WTC11 (cell line): Measurements from ENCODE around the gene PHTF1. TPM values are rescaled to one million over a fixed set of nuclear protein-coding genes. Genes with fewer than 3 reads are reported as not detected.

ENCODE experiments used
- ATAC-seq: fragments of 200-7000 bp; cut with Tn5 transposase; 2 replicates; pipeline ENCODE4 v1.10.0; 2021; ENCODE audit warnings: mild to moderate bottlenecking, moderate library complexity
- CTCF ChIA-PET: fragments of 300-600 bp; sonication (Branson Sonifier 250); formaldehyde crosslinking; loops from one replicate; lab custom pipeline; 2021; ENCODE audit warnings: antibody characterized with exemption; lab: Charles Lee
- POLR2A ChIA-PET: fragments of 350-600 bp; sonication (Branson Sonifier 250); formaldehyde crosslinking; loops from one replicate; lab custom pipeline; 2021; ENCODE audit warnings: antibody characterized with exemption; lab: Charles Lee
- DNase-seq: peaks from one replicate; pipeline ENCODE4 v3.0.0; 2021; ENCODE audit warnings: low spot score
- H3K27ac Mint-ChIP-seq: 2 replicates; pipeline ENCODE4 v1.8.0; 2021; ENCODE audit warnings: mixed read lengths
- H3K27me3 Mint-ChIP-seq: 2 replicates; pipeline ENCODE4 v1.8.0; 2021; ENCODE audit warnings: low read depth, mild to moderate bottlenecking, moderate library complexity, mixed read lengths
- H3K36me3 Mint-ChIP-seq: 2 replicates; pipeline ENCODE4 v1.8.0; 2021; ENCODE audit warnings: mixed read lengths
- H3K4me1 Mint-ChIP-seq: 2 replicates; pipeline ENCODE4 v1.8.0; 2022; ENCODE audit warnings: mixed read lengths
- H3K4me3 Mint-ChIP-seq: 2 replicates; pipeline ENCODE4 v1.8.0; 2021; ENCODE audit warnings: mild to moderate bottlenecking, moderate library complexity, mixed read lengths
- H3K9me3 Mint-ChIP-seq: 2 replicates; pipeline ENCODE4 v1.8.0; 2021; ENCODE audit warnings: mixed read lengths
- ATF6 ChIP-seq: sonication (generic); formaldehyde crosslinking; IDR thresholded peaks from 2 replicates; pipeline ENCODE4 v1.8.1; 2023; ENCODE audit warnings: mild to moderate bottlenecking, missing genetic modification reagents
- CBFB ChIP-seq: sonication (generic); formaldehyde crosslinking; IDR thresholded peaks from 2 replicates; pipeline ENCODE4 v1.8.1; 2022; ENCODE audit warnings: mild to moderate bottlenecking, low read depth, missing genetic modification reagents
- CREB1 ChIP-seq: sonication (generic); formaldehyde crosslinking; IDR thresholded peaks from 2 replicates; pipeline ENCODE4 v1.8.0; 2023; ENCODE audit warnings: mild to moderate bottlenecking, missing genetic modification reagents
- CTCF ChIP-seq: fragments of 200-600 bp; IDR thresholded peaks from 2 replicates; pipeline ENCODE4 v1.8.0; 2022; ENCODE audit warnings: antibody characterized with exemption
- EMX1 ChIP-seq: fragments of 250-450 bp; sonication (Bioruptor Pico); IDR thresholded peaks from 2 replicates; pipeline ENCODE4 v1.8.0; 2021; ENCODE audit warnings: mild to moderate bottlenecking
- FOXK1 ChIP-seq: sonication (generic); formaldehyde crosslinking; IDR thresholded peaks from 2 replicates; pipeline ENCODE4 v1.8.0; 2022; ENCODE audit warnings: mild to moderate bottlenecking, moderate library complexity, missing genetic modification reagents
- HMGXB4 ChIP-seq: sonication (generic); formaldehyde crosslinking; IDR thresholded peaks from 2 replicates; pipeline ENCODE4 v1.8.1; 2023; ENCODE audit warnings: mild to moderate bottlenecking, moderate library complexity, missing genetic modification reagents
- IRF2 ChIP-seq: sonication (generic); formaldehyde crosslinking; IDR thresholded peaks from 2 replicates; pipeline ENCODE4 v1.8.0; 2022; ENCODE audit warnings: low read depth, missing genetic modification reagents, borderline replicate concordance
- MAX ChIP-seq: sonication (generic); formaldehyde crosslinking; IDR thresholded peaks from 2 replicates; pipeline ENCODE4 v1.8.0; 2022; ENCODE audit warnings: mild to moderate bottlenecking, missing genetic modification reagents
- MLX ChIP-seq: sonication (generic); formaldehyde crosslinking; IDR thresholded peaks from 2 replicates; pipeline ENCODE4 v1.8.1; 2023; ENCODE audit warnings: mild to moderate bottlenecking, missing genetic modification reagents, moderate library complexity
- NFYB ChIP-seq: sonication (generic); formaldehyde crosslinking; conservative IDR thresholded peaks from 2 replicates; pipeline ENCODE4 v1.8.0; 2022; ENCODE audit warnings: low read depth, missing genetic modification reagents
- NR3C1 ChIP-seq: sonication (generic); formaldehyde crosslinking; conservative IDR thresholded peaks from 2 replicates; pipeline ENCODE4 v1.8.1; 2023; ENCODE audit warnings: low read depth, mild to moderate bottlenecking, missing genetic modification reagents
- PRDM15 ChIP-seq: sonication (generic); formaldehyde crosslinking; IDR thresholded peaks from 2 replicates; pipeline ENCODE4 v1.8.0; 2022; ENCODE audit warnings: missing genetic modification reagents
- TP53 ChIP-seq: sonication (generic); formaldehyde crosslinking; IDR thresholded peaks from 2 replicates; pipeline ENCODE4 v1.8.1; 2023; ENCODE audit warnings: mild to moderate bottlenecking, missing genetic modification reagents
- ZBTB21 ChIP-seq: sonication (generic); formaldehyde crosslinking; IDR thresholded peaks from 2 replicates; pipeline ENCODE4 v1.8.1; 2023; ENCODE audit warnings: mild to moderate bottlenecking, missing genetic modification reagents, borderline replicate concordance
- ZBTB43 ChIP-seq: sonication (generic); formaldehyde crosslinking; IDR thresholded peaks from 2 replicates; pipeline ENCODE4 v1.8.1; 2023; ENCODE audit warnings: mild to moderate bottlenecking, missing genetic modification reagents
- ZNF121 ChIP-seq: sonication (generic); formaldehyde crosslinking; IDR thresholded peaks from 2 replicates; pipeline ENCODE4 v1.8.0; 2023; ENCODE audit warnings: missing genetic modification reagents
- ZNF317 ChIP-seq: sonication (generic); formaldehyde crosslinking; IDR thresholded peaks from 2 replicates; pipeline ENCODE4 v1.8.1; 2023; ENCODE audit warnings: low read depth, mild to moderate bottlenecking, moderate library complexity, missing genetic modification reagents, borderline replicate concordance
- ZNF416 ChIP-seq: fragments of 250-450 bp; sonication (Bioruptor Pico); IDR thresholded peaks from 2 replicates; pipeline ENCODE4 v1.9.0; 2021; ENCODE audit warnings: mild to moderate bottlenecking, inconsistent platforms
- total RNA-seq: library from RNA; stranded (reverse); gene quantifications from 3 replicates; pipeline ENCODE4 v1.2.3, GENCODE V29; 2021

PHTF1 gene
- total RNA-seq, 1 experiment from 2014 or later, result 28.7 TPM

- ChIA-PET CTCF (interaction anchor here (1.7 kb wide), 1 partner anchor 434 kb away, joined by 4 read pairs; no protein-coding TSS in a partner anchor), POLR2A (no interaction called here)
- DNase-seq (no peak), ATAC-seq (no peak)
- Mint-ChIP-seq H3K4me3 (no peak overlapping the region), H3K9me3 (no peaks in the 10 kb centered on the region), H3K4me1 (no peaks in the 10 kb centered on the region), H3K36me3 (no peaks in the 10 kb centered on the region), H3K27ac (no peak overlapping the region), H3K27me3 (no peaks in the 10 kb centered on the region)
- no peak for TF ChIP-seq EMX1 (CRISPR knock-in tag)
- TF ChIP-seq HMGXB4 (CRISPR knock-in tag), result no peak
- TF ChIP-seq ZNF416 (CRISPR knock-in tag), result no peak
- TF ChIP-seq ZNF121 (CRISPR knock-in tag), result no peak
- TF ChIP-seq ZBTB21 (CRISPR knock-in tag), result no peak
- TF ChIP-seq NR3C1 (CRISPR knock-in tag), result no peak
- no peak for TF ChIP-seq CTCF
- TF ChIP-seq ZNF317 (CRISPR knock-in tag), result no peak
- no peak for TF ChIP-seq MLX (CRISPR knock-in tag)
- TF ChIP-seq ATF6, result no peak
Measured at GRCh38 chr1:113653741-113654140, 105.5 kb downstream of the PHTF1 start.

- Mint-ChIP-seq H3K27ac (no peak overlapping the region), H3K27me3 (no peaks in the 10 kb centered on the region), H3K4me1 (no peaks in the 10 kb centered on the region), H3K36me3 (no peaks in the 10 kb centered on the region), H3K4me3 (no peak overlapping the region), H3K9me3 (no peaks in the 10 kb centered on the region)
- no peak for DNase-seq
- CTCF ChIA-PET, result interaction anchor here (1.7 kb wide), 1 partner anchor 433 kb away, joined by 4 read pairs; no protein-coding TSS in a partner anchor
- no peak for TF ChIP-seq CBFB (CRISPR knock-in tag)
- no peak for TF ChIP-seq FOXK1
- TF ChIP-seq IRF2 (CRISPR knock-in tag), result no peak
- TF ChIP-seq PRDM15 (CRISPR knock-in tag), result no peak
- no peak for TF ChIP-seq MAX (CRISPR knock-in tag)
- TF ChIP-seq CREB1, result no peak
- no peak for TF ChIP-seq ZBTB21 (CRISPR knock-in tag)
- no peak for TF ChIP-seq ZBTB43 (CRISPR knock-in tag)
- TF ChIP-seq ZNF121 (CRISPR knock-in tag), result no peak
- TF ChIP-seq HMGXB4 (CRISPR knock-in tag), result no peak
- no peak for TF ChIP-seq TP53 (CRISPR knock-in tag)
- TF ChIP-seq NFYB, result no peak
- no peak for ATAC-seq
- POLR2A ChIA-PET, result no interaction called here
Measured at GRCh38 chr1:113652771-113653170, 106.5 kb downstream of the PHTF1 start.
